ENCODE measurements around the gene PTPRU.

PTPRU gene

DNA sequence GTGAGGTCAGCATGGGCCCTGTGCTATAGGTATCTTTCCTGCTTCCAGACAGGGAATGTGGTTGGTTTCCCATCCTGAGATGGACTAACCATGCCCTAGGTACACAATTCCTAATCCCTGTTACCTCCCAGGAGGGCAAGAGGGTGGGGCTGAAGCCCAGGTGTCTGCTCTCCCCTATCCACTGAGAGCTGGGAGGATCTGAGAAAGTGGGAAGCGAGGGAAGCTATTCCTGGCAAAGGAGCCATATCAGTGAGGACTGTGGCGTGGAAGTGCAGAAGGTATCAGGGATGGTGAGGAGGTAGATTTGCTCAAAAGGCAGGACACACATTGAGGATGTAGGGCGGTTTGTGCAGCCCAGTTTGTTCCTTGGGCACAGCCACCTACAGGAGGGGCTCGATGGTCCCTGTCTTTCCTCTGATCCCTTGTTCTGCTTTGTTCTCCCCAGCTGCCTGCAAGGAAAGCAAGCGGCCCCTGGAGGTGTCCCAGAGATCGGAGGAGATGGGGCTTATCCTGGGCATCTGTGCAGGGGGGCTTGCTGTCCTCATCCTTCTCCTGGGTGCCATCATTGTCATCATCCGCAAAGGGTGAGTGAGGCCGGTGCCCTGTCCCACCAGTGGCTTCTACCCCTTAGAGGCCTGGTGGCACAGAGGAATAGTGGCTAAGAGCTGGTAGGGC lies 48.1 kb downstream of the PTPRU start:
- no peak overlapping the region for H3K4me3 ChIP-seq (ENCODE audit: low read depth, low read length)
- DNase-seq (ENCODE audit: low read depth): no peak
- TF ChIP-seq, protein P1, sequence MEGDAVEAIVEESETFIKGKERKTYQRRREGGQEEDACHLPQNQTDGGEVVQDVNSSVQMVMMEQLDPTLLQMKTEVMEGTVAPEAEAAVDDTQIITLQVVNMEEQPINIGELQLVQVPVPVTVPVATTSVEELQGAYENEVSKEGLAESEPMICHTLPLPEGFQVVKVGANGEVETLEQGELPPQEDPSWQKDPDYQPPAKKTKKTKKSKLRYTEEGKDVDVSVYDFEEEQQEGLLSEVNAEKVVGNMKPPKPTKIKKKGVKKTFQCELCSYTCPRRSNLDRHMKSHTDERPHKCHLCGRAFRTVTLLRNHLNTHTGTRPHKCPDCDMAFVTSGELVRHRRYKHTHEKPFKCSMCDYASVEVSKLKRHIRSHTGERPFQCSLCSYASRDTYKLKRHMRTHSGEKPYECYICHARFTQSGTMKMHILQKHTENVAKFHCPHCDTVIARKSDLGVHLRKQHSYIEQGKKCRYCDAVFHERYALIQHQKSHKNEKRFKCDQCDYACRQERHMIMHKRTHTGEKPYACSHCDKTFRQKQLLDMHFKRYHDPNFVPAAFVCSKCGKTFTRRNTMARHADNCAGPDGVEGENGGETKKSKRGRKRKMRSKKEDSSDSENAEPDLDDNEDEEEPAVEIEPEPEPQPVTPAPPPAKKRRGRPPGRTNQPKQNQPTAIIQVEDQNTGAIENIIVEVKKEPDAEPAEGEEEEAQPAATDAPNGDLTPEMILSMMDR (IDR thresholded peaks at IDR 0.05; ENCODE audit: low read depth, low read length, missing control alignments): no peak

DNA sequence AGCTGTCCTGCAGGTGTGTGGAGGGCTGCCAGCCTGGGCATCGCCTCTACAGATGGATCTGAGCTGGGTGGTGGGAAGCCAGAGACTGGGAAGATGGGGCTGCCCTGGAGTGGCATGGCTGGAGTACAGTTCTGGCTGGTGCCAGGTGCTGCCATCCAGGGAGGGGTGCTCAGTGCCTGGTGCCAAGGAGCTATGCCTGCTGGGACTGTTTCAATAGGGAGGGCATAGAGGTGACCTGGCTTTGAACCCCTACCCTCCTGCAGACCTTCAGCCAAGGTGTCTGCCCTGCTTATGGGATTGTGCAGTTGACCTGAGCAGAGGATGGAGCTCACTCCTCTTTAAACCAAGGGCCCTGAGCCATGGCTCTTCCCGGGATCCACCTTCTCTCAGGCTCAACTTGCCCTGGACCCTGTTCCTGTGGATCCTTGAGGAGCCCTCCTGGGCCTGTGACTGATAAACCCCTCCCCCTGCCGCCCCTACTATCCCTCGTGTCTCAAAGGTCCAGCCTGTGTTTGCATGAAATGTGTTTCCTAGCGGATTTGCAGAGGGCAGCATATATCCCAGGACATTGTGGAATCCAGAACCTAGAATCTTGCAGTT lies 48.7 kb downstream of the PTPRU start:
- DNase-seq (ENCODE audit: low read depth): no peak
- TF ChIP-seq, protein P1 (IDR thresholded peaks at IDR 0.05; ENCODE audit: low read depth, low read length, missing control alignments): no peak
- no peak overlapping the region for H3K4me3 ChIP-seq (ENCODE audit: low read depth, low read length)

DNA sequence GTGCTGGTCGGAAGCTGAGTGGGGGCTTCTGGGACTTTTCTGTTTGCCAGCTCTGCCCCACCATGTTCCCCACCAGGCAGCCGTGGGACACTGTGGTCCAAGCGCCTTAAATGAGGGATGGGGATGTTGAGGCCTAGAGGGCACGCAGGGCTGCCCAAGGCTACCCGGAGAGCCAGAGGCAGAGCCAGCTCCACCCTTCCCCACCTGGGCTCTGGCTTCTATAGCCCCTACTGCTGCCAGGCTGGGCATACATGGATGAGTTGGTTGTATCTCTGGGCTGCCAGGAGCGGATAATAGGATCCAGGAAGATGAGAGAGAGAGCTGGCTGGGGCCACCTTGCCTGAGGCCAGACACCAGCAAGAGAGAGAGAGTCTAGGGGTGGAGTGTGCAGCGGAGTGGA lies 49.4 kb downstream of the PTPRU start:
- TF ChIP-seq, protein P1 (IDR thresholded peaks at IDR 0.05; ENCODE audit: low read depth, low read length, missing control alignments): no peak
- H3K4me3 ChIP-seq (ENCODE audit: low read depth, low read length): no peak overlapping the region
- DNase-seq (ENCODE audit: low read depth): no peak

DNA sequence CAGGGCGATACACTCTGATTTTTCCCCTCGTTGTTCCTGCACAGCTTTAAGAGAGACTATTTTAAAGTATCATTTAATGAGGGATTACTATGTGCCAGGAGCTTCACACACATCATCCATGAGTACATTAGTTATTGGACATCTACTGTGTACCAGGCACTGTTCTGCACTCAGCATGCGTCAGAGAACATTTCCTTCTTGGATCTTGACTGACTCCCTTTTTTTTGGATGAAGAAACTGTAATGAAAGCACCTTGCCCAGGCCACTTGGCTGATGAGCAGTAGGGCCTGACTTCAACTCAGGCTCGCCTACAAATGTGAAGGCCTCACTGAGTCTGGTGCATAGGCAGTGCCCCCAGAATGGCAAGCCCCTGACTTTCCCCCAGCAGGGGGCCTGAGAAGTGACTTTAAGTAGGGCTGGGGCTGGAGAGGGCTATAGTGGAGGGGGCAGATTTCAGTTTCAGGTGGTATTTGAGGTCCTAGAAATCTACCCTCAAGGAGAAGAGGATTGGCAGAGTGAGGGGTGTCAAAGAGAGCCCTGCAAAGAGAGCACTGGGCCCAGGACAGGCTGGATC lies 50.0 kb downstream of the PTPRU start:
- TF ChIP-seq, protein P1 (IDR thresholded peaks at IDR 0.05; ENCODE audit: low read depth, low read length, missing control alignments): no peak
- H3K4me3 ChIP-seq (ENCODE audit: low read depth, low read length): no peak overlapping the region
- DNase-seq (ENCODE audit: low read depth): no peak

DNA sequence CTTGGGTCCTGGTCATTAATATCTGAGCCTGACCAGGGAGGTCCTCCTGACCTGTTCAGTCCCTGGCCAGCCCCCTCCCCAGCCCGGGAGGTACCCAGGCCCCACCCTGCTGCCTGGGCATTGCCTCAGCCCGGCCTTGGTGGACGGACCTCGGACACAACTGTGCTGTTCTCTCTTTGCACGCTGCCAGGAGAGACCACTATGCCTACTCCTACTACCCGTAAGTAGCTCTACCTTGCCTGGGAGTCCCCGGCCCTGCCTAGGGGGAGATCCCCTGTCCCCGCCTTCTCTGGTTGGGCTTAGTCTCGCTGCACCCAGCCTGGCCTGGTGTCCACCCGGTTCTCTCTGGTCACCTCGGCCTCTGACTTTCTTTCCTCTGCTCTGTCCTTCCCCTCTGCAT lies 53.2 kb downstream of the PTPRU start:
- TF ChIP-seq, protein P1 (IDR thresholded peaks at IDR 0.05; ENCODE audit: low read depth, low read length, missing control alignments): no peak
- no peak for DNase-seq (ENCODE audit: low read depth)

DNA sequence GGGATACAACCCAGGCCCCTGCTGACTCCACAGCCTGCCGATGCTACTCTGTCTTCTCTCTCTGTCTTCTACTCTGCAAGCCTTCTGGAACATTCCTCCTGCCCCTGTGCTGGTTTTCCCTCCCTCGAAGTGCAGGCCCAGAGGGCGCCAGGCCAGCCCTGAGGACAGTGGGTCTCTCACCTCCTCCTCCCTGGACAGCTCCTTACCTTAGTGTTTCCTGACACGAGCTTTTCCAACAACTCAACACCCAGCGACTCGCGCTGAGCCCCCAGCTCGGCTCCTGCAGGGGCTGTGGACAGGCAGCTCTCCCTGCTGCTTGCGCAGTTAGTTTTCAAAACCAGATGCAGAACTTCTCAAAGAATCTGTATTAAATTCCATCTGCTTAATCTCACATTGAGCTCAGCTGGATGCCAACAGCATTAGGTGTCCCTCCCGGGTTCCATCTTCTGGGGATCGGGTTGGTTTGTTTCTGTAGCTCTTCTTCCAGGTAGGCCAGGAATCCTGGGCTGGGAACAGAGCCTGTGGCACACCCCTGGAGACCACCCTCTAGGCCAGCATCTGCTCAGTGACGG lies 54.2 kb downstream of the PTPRU start:
- DNase-seq (ENCODE audit: low read depth): no peak
- no peak overlapping the region for H3K4me3 ChIP-seq (ENCODE audit: low read depth, low read length)
- TF ChIP-seq, protein P1 (IDR thresholded peaks at IDR 0.05; ENCODE audit: low read depth, low read length, missing control alignments): no peak

More for the DNA sequence above, 53.2 kb downstream of the PTPRU start:
- H3K4me3 ChIP-seq (ENCODE audit: low read depth, low read length): no peak overlapping the region
